ENCODE measurements around the gene MYH9.

MYH9 gene

GRCh38 chr22:36249160-36249559 lies 138.6 kb downstream of the MYH9 start:
- H3K4me1 ChIP-seq (ENCODE audit: insufficient read depth, poor library complexity, severe bottlenecking) = no peaks in the 10 kb centered on the region
- no peak overlapping the region for H3K4me3 ChIP-seq (ENCODE audit: severe bottlenecking)
- DNase-seq (ENCODE audit: low spot score) (no peak), ATAC-seq (ENCODE audit: low read depth) (no peak)
- H3K27ac ChIP-seq (ENCODE audit: poor library complexity, severe bottlenecking) = no peak overlapping the region
- no peaks in the 10 kb centered on the region for H3K9me3 ChIP-seq (ENCODE audit: severe bottlenecking)
- TF ChIP-seq, protein P1, sequence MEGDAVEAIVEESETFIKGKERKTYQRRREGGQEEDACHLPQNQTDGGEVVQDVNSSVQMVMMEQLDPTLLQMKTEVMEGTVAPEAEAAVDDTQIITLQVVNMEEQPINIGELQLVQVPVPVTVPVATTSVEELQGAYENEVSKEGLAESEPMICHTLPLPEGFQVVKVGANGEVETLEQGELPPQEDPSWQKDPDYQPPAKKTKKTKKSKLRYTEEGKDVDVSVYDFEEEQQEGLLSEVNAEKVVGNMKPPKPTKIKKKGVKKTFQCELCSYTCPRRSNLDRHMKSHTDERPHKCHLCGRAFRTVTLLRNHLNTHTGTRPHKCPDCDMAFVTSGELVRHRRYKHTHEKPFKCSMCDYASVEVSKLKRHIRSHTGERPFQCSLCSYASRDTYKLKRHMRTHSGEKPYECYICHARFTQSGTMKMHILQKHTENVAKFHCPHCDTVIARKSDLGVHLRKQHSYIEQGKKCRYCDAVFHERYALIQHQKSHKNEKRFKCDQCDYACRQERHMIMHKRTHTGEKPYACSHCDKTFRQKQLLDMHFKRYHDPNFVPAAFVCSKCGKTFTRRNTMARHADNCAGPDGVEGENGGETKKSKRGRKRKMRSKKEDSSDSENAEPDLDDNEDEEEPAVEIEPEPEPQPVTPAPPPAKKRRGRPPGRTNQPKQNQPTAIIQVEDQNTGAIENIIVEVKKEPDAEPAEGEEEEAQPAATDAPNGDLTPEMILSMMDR (IDR thresholded peaks at IDR 0.05; ENCODE audit: poor library complexity, severe bottlenecking) = no peak
- H3K36me3 ChIP-seq (ENCODE audit: low read depth) = no peaks in the 10 kb centered on the region
- no peaks in the 10 kb centered on the region for H3K27me3 ChIP-seq (ENCODE audit: insufficient read depth, poor library complexity, severe bottlenecking)

- no peaks in the 10 kb centered on the region for H3K9me3 ChIP-seq (ENCODE audit: severe bottlenecking)
- no peak overlapping the region for H3K4me3 ChIP-seq (ENCODE audit: severe bottlenecking)
- H3K27me3 ChIP-seq (ENCODE audit: insufficient read depth, poor library complexity, severe bottlenecking) = no peaks in the 10 kb centered on the region
- no peaks in the 10 kb centered on the region for H3K36me3 ChIP-seq (ENCODE audit: low read depth)
- H3K27ac ChIP-seq (ENCODE audit: poor library complexity, severe bottlenecking) = no peak overlapping the region
- H3K4me1 ChIP-seq (ENCODE audit: insufficient read depth, poor library complexity, severe bottlenecking) = no peaks in the 10 kb centered on the region
- ATAC-seq (ENCODE audit: low read depth) (no peak), DNase-seq (ENCODE audit: low spot score) (no peak)
- TF ChIP-seq, protein P1 (IDR thresholded peaks at IDR 0.05; ENCODE audit: poor library complexity, severe bottlenecking) = no peak
These were observed 139.8 kb downstream of the MYH9 start for GRCh38 chr22:36247955-36248354.

DNA sequence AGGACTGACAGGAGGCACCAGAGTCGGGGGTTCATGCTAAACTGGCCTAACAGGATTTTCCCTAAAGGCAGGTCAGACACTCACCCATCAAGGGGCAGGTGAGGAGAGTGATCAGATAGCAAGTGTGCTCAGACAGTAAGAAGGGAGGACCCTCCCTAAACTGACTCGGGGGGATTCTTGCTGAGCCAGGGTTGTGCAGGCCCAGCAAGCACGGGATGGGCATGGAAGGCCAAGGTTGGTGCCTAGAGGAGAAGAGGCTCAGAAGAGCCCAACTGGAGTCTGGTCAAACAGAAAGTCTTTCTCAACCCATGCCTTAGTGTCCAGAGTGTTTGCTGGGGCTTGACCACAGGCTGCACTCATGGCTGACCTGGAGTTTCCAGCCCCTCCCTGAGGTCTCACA lies 141.0 kb downstream of the MYH9 start:
- no peaks in the 10 kb centered on the region for H3K27me3 ChIP-seq (ENCODE audit: insufficient read depth, poor library complexity, severe bottlenecking)
- no peak for DNase-seq (ENCODE audit: low spot score)
- no peak overlapping the region for H3K27ac ChIP-seq (ENCODE audit: poor library complexity, severe bottlenecking)
- ATAC-seq (ENCODE audit: low read depth) = no peak
- no peak overlapping the region for H3K4me3 ChIP-seq (ENCODE audit: severe bottlenecking)
- TF ChIP-seq, protein P1 (IDR thresholded peaks at IDR 0.05; ENCODE audit: poor library complexity, severe bottlenecking) = no peak
- H3K9me3 ChIP-seq (ENCODE audit: severe bottlenecking) = no peaks in the 10 kb centered on the region
- H3K4me1 ChIP-seq (ENCODE audit: insufficient read depth, poor library complexity, severe bottlenecking) = no peaks in the 10 kb centered on the region
- H3K36me3 ChIP-seq (ENCODE audit: low read depth) = no peaks in the 10 kb centered on the region

DNA sequence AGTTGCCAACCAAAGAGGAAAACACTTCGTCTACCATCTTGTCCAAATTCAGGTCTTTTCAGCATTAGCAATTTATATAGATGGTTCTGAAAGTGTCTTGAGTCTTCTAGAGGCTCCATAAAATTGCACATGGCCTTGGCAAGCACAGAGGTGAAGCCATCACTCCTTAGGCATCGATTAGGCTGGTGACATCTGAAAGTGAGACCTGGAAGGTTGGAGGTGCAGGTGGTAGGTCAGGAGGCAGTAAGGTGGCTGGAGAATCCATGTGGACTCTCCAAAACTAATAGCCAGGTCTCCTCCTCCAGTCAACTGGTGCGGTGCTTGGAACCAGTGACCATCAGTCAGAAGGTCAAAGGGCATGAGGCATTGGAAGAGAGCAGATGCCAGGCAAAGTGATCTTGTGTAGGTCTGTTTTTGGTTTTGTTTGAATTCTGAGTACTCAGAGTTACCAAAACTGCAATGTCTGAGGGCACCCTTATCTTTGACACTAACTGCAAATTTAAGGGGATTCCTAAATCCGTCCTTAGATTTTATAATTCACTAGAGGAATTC lies 141.9 kb downstream of the MYH9 start:
- H3K27me3 ChIP-seq (ENCODE audit: insufficient read depth, poor library complexity, severe bottlenecking) = no peaks in the 10 kb centered on the region
- no peaks in the 10 kb centered on the region for H3K36me3 ChIP-seq (ENCODE audit: low read depth)
- no peak overlapping the region for H3K27ac ChIP-seq (ENCODE audit: poor library complexity, severe bottlenecking)
- H3K4me3 ChIP-seq (ENCODE audit: severe bottlenecking) = no peak overlapping the region
- TF ChIP-seq, protein P1 (IDR thresholded peaks at IDR 0.05; ENCODE audit: poor library complexity, severe bottlenecking) = no peak
- ATAC-seq (ENCODE audit: low read depth) (no peak), DNase-seq (ENCODE audit: low spot score) (no peak)
- no peaks in the 10 kb centered on the region for H3K9me3 ChIP-seq (ENCODE audit: severe bottlenecking)
- H3K4me1 ChIP-seq (ENCODE audit: insufficient read depth, poor library complexity, severe bottlenecking) = no peaks in the 10 kb centered on the region

DNA sequence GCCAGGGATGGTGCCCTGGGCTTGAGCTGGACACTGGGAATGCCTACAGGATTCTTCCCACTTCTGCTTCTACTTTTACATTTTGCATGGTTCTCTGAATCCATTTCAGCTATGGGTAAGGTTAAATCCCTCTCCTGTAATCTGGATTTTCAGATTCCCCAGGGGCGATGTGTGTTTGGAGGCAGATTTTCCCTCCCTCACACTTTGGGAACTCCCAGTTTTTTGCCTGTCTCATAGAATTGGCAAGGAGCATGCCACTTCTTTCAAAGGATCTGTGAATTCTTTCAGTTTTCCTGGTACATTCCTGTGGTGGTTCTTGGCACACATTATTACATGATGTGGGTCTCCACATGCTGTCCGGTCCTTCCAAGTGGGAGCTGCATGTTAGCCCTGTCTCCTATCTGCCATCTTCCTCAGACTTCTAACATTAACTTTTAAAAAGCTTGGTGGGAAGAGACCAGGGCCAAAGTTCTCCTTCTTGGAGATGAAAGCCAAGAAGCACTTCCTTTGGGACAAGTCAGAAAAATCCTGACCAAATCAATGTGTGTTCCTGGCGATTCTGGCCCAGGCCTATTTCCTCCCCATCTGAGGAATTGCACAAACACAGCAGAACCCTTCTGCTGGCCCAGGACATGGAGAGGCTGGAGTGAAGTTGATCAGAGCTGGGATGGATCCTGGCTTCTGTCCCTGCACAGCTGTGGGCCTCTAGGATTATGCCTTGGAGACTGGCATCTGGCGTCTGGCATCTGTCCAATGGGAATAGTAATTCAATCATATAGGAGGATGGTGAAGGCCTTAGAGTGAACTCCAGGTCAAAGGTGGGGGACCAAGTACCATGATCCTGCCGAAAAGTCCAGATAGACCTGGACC lies 143.0 kb downstream of the MYH9 start:
- TF ChIP-seq, protein P1 (IDR thresholded peaks at IDR 0.05; ENCODE audit: poor library complexity, severe bottlenecking) = no peak
- H3K27ac ChIP-seq (ENCODE audit: poor library complexity, severe bottlenecking) = no peak overlapping the region
- H3K4me1 ChIP-seq (ENCODE audit: insufficient read depth, poor library complexity, severe bottlenecking) = no peaks in the 10 kb centered on the region
- H3K4me3 ChIP-seq (ENCODE audit: severe bottlenecking) = no peak overlapping the region
- ATAC-seq (ENCODE audit: low read depth) (no peak), DNase-seq (ENCODE audit: low spot score) (peak; percentile 3)
- H3K27me3 ChIP-seq (ENCODE audit: insufficient read depth, poor library complexity, severe bottlenecking) = no peaks in the 10 kb centered on the region
- no peaks in the 10 kb centered on the region for H3K36me3 ChIP-seq (ENCODE audit: low read depth)
- H3K9me3 ChIP-seq (ENCODE audit: severe bottlenecking) = no peaks in the 10 kb centered on the region
